ENCODE measurements around the gene SVEP1. TPM values are rescaled to one million over a fixed set of nuclear protein-coding genes. Genes with fewer than 3 reads are reported as not detected.

The SVEP1 gene
- total and polyA plus RNA-seq, 4 donors: 3.3 to 38.9 (median 19.6) TPM

DNA sequence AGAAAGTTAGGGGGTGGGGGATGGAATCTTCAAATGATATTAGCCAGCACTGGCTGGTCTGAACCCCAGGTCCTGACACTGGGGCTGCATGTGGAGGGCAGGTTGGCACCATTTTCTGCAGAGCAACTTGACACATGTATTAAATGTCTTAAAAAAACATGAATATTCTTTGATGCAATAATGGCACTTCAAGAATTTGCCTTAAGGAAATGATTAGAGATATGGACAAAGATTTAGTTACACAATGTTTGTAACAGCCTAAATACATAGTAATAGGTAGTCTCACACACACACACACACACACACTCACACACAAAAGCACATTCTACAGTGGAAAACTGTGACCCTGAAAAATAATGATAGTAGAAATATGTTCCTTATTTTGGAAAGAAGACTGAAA, 3.6 kb downstream of the SVEP1 start:
- TF ChIP-seq, protein P1, sequence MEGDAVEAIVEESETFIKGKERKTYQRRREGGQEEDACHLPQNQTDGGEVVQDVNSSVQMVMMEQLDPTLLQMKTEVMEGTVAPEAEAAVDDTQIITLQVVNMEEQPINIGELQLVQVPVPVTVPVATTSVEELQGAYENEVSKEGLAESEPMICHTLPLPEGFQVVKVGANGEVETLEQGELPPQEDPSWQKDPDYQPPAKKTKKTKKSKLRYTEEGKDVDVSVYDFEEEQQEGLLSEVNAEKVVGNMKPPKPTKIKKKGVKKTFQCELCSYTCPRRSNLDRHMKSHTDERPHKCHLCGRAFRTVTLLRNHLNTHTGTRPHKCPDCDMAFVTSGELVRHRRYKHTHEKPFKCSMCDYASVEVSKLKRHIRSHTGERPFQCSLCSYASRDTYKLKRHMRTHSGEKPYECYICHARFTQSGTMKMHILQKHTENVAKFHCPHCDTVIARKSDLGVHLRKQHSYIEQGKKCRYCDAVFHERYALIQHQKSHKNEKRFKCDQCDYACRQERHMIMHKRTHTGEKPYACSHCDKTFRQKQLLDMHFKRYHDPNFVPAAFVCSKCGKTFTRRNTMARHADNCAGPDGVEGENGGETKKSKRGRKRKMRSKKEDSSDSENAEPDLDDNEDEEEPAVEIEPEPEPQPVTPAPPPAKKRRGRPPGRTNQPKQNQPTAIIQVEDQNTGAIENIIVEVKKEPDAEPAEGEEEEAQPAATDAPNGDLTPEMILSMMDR (IDR thresholded peaks at IDR 0.05; ENCODE audit: control extremely low read depth, extremely low read depth): no peak
- no peak overlapping the region for H3K9ac ChIP-seq (ENCODE audit: insufficient read depth in 1 of 2, low read length in 2 of 2)
- DNase-seq (peak in 1 of 3 donors; percentile 8), ATAC-seq (ENCODE audit: insufficient read depth, low FRiP score) (no peak)
- peaks cover 0 to 11% (median 0%) of the 10 kb centered on the region in 5 donors for H3K4me1 ChIP-seq (ENCODE audit: control insufficient read depth in 5 of 5, insufficient read depth in 5 of 5, low read length in 5 of 5)
- no peak overlapping the region for H3K27ac ChIP-seq (ENCODE audit: low read depth in 1 of 2, low read length in 1 of 2)
- peaks cover 0 to 2% (median 0%) of the 10 kb centered on the region in 4 donors for H3K9me3 ChIP-seq (ENCODE audit: control insufficient read depth in 4 of 4, insufficient read depth in 3 of 4, low read length in 3 of 4)
- no peaks in the 10 kb centered on the region for H3K36me3 ChIP-seq (ENCODE audit: control insufficient read depth in 4 of 4, insufficient read depth in 4 of 4, low read length in 4 of 4)
- no peak overlapping the region for H3K4me3 ChIP-seq
- H3K27me3 ChIP-seq (ENCODE audit: control insufficient read depth in 3 of 3, insufficient read depth in 3 of 3, low read length in 2 of 3): peaks cover 0 to 20% (median under 1%) of the 10 kb centered on the region in 3 donors

DNA sequence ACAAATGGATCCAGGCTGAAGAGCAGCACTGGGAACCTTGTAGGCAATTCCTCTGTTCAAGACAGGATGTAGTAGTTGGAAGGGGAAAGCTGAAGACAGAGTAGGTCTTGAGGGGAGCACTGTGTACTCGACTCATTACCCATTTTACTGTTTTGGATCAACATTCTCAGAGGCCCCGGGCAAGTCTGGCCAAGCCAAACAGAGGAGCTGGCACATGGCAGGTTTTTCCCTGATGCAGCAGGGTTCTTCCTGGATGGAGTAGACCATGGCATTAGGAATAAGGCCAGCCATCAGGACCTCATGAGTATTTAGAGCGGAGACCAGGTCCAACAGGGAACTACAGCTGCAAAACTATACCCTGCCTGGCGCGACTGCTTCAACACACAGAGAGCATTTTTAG, 4.4 kb downstream of the SVEP1 start:
- Histone ChIP-seq H3K4me3 (no peak overlapping the region), H3K27ac (ENCODE audit: low read depth in 1 of 2, low read length in 1 of 2) (no peak overlapping the region), H3K9me3 (ENCODE audit: control insufficient read depth in 4 of 4, insufficient read depth in 3 of 4, low read length in 3 of 4) (peaks cover 0 to 2% (median 0%) of the 10 kb centered on the region in 4 donors), H3K9ac (ENCODE audit: insufficient read depth in 1 of 2, low read length in 2 of 2) (no peak overlapping the region), H3K36me3 (ENCODE audit: control insufficient read depth in 4 of 4, insufficient read depth in 4 of 4, low read length in 4 of 4) (no peaks in the 10 kb centered on the region), H3K4me1 (ENCODE audit: control insufficient read depth in 5 of 5, insufficient read depth in 5 of 5, low read length in 5 of 5) (peaks cover 0 to 6% (median 0%) of the 10 kb centered on the region in 5 donors), H3K27me3 (ENCODE audit: control insufficient read depth in 3 of 3, insufficient read depth in 3 of 3, low read length in 2 of 3) (peaks cover 0 to 16% (median 0%) of the 10 kb centered on the region in 3 donors)
- ATAC-seq (ENCODE audit: insufficient read depth, low FRiP score) (no peak), DNase-seq (no peak)
- 88 to 93% methylated on average over 5 of the region's 5 CpGs for WGBS, 2 donors
- TF ChIP-seq, protein P1 (IDR thresholded peaks at IDR 0.05; ENCODE audit: control extremely low read depth, extremely low read depth): no peak

DNA sequence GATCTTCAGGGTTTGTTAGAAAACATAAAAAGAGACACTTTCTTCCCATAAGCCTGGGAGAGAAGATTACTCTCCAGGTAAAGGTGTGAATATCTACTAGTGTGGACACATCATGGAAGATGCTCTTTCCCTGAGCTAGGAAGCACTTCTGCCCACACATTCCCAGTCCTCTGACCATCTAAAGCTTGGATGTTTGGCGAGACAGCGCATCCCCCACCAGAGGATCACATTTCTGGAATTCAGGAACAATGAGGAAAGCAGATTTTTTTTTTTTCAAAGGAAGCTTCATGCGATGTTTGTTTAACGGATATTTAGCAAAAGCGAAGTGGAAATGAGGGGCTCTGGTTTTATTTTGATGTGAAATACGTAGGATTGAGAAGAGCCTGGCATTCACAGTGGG, 6.2 kb downstream of the SVEP1 start:
- Histone ChIP-seq H3K4me1 (ENCODE audit: control insufficient read depth in 5 of 5, insufficient read depth in 5 of 5, low read length in 5 of 5) (no peaks in the 10 kb centered on the region), H3K4me3 (no peak overlapping the region), H3K9me3 (ENCODE audit: control insufficient read depth in 4 of 4, insufficient read depth in 3 of 4, low read length in 3 of 4) (no peaks in the 10 kb centered on the region), H3K36me3 (ENCODE audit: control insufficient read depth in 4 of 4, insufficient read depth in 4 of 4, low read length in 4 of 4) (peaks cover 0 to 2% (median 0%) of the 10 kb centered on the region in 4 donors), H3K27ac (ENCODE audit: low read depth in 1 of 2, low read length in 1 of 2) (no peak overlapping the region), H3K9ac (ENCODE audit: insufficient read depth in 1 of 2, low read length in 2 of 2) (no peak overlapping the region), H3K27me3 (ENCODE audit: control insufficient read depth in 3 of 3, insufficient read depth in 3 of 3, low read length in 2 of 3) (peaks cover 0 to 5% (median 0%) of the 10 kb centered on the region in 3 donors)
- WGBS, 2 donors: 75 to 81% methylated on average over 6 of the region's 6 CpGs
- ATAC-seq (ENCODE audit: insufficient read depth, low FRiP score): no peak
- TF ChIP-seq, protein P1 (IDR thresholded peaks at IDR 0.05; ENCODE audit: control extremely low read depth, extremely low read depth): no peak
- peak in 2 of 3 donors; percentile 19 to 33 for DNase-seq

Data from lung (tissue), 12 donors.